ENCODE results near the gene LRRC30.

Gene LRRC30

GRCh38 chr18:7242926-7243325, 12.0 kb downstream of the LRRC30 start:
- no peak for DNase-seq

GRCh38 chr18:7248877-7249276, 18.0 kb downstream of the LRRC30 start:
- no peak for DNase-seq

- DNase-seq = no peak
Measured at GRCh38 chr18:7254163-7254562, 23.3 kb downstream of the LRRC30 start.

GRCh38 chr18:7255054-7255453, 24.2 kb downstream of the LRRC30 start:
- no peak for DNase-seq

- no peak for DNase-seq
Measured at GRCh38 chr18:7255643-7256042, 24.8 kb downstream of the LRRC30 start.

- DNase-seq = no peak
Measured at GRCh38 chr18:7256618-7257425, 25.9 kb downstream of the LRRC30 start.

- DNase-seq = no peak
Measured at GRCh38 chr18:7257426-7257740, 26.5 kb downstream of the LRRC30 start.

GRCh38 chr18:7259475-7259874, 28.6 kb downstream of the LRRC30 start:
- no peak for DNase-seq

- no peak for DNase-seq
Measured at GRCh38 chr18:7261199-7261598, 30.3 kb downstream of the LRRC30 start.

- no peak for DNase-seq
Measured at GRCh38 chr18:7267973-7268372, 37.1 kb downstream of the LRRC30 start.

GRCh38 chr18:7269942-7270341, 39.1 kb downstream of the LRRC30 start:
- DNase-seq = no peak

GRCh38 chr18:7272311-7273049, 41.6 kb downstream of the LRRC30 start:
- DNase-seq = no peak

GRCh38 chr18:7273301-7273921, 42.5 kb downstream of the LRRC30 start:
- DNase-seq = no peak

GRCh38 chr18:7281579-7281978, 50.7 kb downstream of the LRRC30 start:
- DNase-seq = no peak

All from activated naive CD4-positive, alpha-beta T cell (primary cell).